GM03348 (cell line): ENCODE data around the gene RFC2.
A peak's percentile ranks its signal among the peaks of the same experiment; 100 is the strongest.

Source experiments
- DNase-seq: peaks from one replicate; pipeline ENCODE4 v3.0.0; 2012; ENCODE audit warnings: low spot score

The RFC2 gene

GRCh38 chr7:74254129-74254857, at the start of gene RFC2:
RFC2 (minus strand) TSS chr7:74254399; CDS start chr7:74254383, 16 bp downstream.
- DNase-seq: peak; percentile 98

GRCh38 chr7:74302745-74303221, 48.6 kb upstream of the RFC2 start:
- no peak for DNase-seq

GRCh38 chr7:74300926-74301325, 46.7 kb upstream of the RFC2 start:
- DNase-seq: no peak

- no peak for DNase-seq
Observed at GRCh38 chr7:74299401-74299800, 45.2 kb upstream of the RFC2 start.

GRCh38 chr7:74297516-74298233, 43.5 kb upstream of the RFC2 start:
- no peak for DNase-seq

- DNase-seq: peak; percentile 79
Observed at GRCh38 chr7:74294191-74294998, 40.2 kb upstream of the RFC2 start.

DNA sequence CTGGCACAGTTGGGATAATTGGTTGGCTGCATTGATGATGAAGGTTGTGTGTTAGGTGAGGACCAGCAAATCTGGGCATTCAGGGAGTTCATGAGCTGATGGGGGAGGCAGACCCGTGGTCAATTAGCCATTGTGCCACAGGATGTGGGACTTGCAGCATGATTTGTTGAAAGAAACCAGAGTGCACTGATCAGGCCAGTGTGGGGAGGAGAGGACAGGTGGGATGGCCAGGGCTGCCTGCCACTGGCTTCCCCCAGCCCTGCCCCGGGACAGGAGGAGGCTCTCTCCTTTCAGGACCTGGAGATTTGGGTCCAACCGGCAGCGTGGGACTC, 39.3 kb upstream of the RFC2 start:
- DNase-seq: no peak

DNA sequence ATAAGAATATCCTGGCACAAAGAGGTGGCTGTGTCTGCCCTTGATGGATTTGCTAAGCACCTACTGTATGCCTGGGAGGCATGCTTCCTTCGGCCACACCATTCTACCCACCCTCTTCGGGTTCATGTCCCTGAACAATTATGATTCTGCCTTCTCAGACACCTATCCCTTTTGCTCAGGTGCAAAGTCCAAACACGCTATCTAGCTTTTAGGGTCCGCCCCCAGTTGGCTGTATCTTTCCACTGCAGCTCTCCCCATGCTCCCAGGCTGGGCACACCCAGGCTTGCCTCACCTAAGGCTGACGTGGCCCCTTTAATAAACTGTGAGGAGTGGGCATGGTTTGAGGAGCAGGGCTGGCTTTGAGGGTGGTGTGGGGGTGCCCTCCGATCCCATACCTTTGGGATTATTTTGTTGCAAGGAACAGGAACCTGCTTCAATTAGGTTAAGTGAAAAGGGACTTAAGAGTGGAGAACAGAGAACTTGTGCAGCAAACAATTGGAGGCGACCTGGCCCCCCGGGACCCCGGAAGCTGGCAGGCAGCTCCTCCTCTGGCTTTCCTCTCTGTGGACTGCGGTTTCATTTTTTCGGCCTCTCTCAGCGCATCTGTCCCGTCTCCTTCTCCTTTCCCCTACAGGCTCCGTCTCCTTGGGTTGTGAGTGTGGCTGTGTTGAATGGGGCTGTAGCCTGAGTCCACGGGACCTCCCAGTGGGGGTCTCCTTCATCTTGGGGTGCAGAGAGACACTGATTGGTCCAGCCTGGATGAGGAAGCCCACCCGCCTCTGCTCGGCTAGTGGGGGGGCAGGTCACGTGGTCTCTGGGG, 38.8 kb upstream of the RFC2 start:
- no peak for DNase-seq

- no peak for DNase-seq
Observed at GRCh38 chr7:74291535-74291934, 37.3 kb upstream of the RFC2 start.

- no peak for DNase-seq
Observed at GRCh38 chr7:74290981-74291441, 36.8 kb upstream of the RFC2 start.

GRCh38 chr7:74290553-74290950, 36.4 kb upstream of the RFC2 start:
- no peak for DNase-seq

DNA sequence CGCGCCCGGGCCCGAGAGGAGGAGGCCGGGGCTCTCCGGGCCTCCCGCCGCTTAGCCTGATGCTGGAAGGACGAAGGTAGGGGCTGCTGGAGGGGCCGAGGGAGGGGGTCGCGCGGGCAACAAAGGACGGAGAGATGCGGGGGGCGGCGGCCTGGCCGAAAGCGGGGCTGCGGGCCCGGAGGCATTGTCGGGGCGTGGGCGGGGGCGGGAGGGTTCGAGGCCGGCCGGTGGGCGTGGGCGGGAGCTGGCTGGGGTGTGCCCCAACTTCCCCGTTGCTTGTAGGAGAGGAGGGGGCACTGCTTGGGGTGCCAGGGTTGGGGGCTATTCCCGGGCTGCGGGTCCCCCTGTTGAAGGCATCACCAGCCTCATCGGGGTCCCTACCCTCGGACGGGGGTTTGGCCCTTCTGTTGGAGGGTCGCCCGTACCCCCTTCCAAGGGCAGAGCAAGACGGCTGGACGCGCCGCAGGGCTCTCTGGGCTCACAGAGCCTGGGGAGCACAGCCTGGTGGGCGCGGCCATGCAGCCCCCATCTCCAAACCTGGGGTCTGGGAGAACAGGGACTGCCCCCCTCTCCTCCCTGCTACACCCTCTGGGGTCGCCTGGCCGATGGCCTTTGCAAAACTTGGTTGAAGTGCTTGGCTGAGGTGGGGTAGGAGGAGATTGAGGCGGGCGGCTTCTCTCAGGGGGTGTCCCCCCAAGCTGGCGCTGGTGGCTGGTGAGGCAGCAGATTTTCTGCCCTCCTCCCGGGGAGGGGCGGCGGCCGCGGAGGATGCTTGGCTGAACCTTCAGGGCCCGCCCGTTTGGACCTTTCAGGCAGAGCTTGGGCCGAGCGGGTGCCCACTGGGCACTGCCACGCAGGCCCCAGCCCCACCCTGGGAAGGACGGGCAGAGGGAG, 35.7 kb upstream of the RFC2 start:
- peak; percentile 81 for DNase-seq

GRCh38 chr7:74289018-74289658, 34.9 kb upstream of the RFC2 start, which contains the start of gene CLIP2:
CLIP2 (plus strand) TSS chr7:74289407; CDS start chr7:74317547, 28,140 bp downstream.
- peak; percentile 97 for DNase-seq

DNA sequence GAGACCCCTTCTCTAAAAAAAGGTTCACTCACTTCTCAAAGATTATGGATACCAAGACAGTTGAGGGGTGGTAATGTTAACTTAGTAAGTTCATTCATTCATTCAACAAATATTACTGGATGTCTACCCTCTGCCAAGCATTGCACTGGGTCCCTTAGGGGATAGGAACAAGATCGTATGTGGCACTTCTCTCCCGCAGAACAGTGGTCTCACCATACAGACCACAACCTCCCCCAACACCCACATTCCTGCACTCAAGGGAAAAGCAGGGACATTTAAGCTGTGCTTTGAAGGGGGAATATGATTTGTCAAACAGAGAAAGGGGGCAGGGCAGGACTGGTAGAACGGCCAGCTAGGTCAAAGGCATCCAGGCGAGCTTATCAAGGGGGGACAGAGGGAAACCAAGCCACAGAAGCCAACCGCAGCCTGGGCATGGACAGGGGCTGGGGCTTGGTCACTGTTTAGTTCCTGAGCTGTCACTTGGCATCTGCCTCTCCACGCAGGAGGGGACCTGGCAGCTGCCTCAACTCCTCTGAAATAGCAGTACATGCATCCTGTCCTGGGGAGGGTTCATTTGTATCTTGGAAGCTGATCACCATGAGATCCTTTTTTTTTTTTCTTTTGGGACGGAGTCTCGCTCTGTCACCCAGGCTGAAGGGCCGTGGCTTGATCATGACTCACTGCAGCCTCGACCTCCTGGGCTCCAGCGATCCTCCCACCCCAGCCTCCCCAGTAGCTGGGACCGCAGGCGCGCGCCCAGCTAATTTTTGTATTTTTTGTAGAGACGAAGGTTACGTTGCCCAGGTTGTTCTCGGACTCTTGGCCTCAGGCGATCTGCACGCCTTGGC, 34.1 kb upstream of the RFC2 start:
- DNase-seq: no peak

GRCh38 chr7:74287303-74288033, 33.3 kb upstream of the RFC2 start:
- no peak for DNase-seq

GRCh38 chr7:74286131-74286530, 31.9 kb upstream of the RFC2 start:
- no peak for DNase-seq

GRCh38 chr7:74284781-74285259, 30.6 kb upstream of the RFC2 start:
- no peak for DNase-seq

- DNase-seq: no peak
Observed at GRCh38 chr7:74283858-74284447, 29.8 kb upstream of the RFC2 start.
